ENCODE data around the gene CSTF3. TPM values are rescaled to one million over a fixed set of nuclear protein-coding genes. Genes with fewer than 3 reads are reported as not detected.
A peak's percentile ranks its signal among the peaks of the same experiment; 100 is the strongest.

CSTF3 gene
- total RNA-seq, 1 donor from 2014 or later: 47.5 TPM

DNA sequence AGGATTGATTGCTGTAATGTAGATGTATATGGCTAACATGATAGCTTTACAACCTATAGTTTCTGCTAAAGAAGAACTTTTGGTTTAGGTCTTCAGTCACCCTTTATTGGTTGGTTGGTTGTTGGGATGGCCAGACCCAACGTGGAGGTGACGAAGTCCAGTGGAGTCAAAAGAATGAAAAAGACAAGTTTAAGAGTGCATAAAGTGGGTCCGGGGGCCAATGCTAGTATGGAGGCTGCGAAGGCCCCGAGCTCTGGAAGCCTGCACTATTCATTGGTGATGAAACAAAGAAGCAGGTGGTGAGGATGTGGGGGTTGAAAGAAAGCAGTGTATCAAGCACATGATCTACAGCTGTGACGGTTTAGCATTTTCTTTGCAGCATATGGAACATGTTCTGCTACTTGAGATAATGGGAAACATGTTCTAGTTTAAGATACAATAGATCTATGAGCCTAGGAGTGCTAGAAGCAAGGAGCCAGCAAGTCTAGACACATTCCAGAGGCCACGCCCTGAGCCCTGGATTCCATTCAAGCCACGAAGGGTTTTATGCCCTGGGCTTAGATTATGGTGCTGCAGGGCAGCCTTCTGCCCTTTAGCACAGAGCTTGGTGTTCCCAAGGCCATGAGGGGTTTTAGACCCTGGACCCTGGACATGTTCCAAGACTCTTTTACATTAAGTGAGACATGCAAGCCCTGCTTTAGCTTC, 115.6 kb downstream of the CSTF3 start:
- H3K79me2 ChIP-seq (ENCODE audit: insufficient read depth, low read length): peaks cover 14% of the 10 kb centered on the region
- no peaks in the 10 kb centered on the region for H3K9me3 ChIP-seq (ENCODE audit: insufficient read depth, low read depth, low read length)
- no peak overlapping the region for H3K4me2 ChIP-seq (ENCODE audit: low read length)
- H3K9me3 Mint-ChIP-seq (ENCODE audit: unreplicated experiment): peaks cover 5% of the 10 kb centered on the region
- H3K4me1 ChIP-seq (ENCODE audit: insufficient read depth, low read length): peaks cover 17% of the 10 kb centered on the region
- no peak overlapping the region for H3K27ac Mint-ChIP-seq (ENCODE audit: unreplicated experiment)
- no peak overlapping the region for H2AFZ ChIP-seq (ENCODE audit: low read depth, low read length)
- peaks cover 25% of the 10 kb centered on the region for H3K36me3 Mint-ChIP-seq (ENCODE audit: low read depth, unreplicated experiment)
- no peak overlapping the region for H3K4me3 Mint-ChIP-seq (ENCODE audit: unreplicated experiment)
- H3K27me3 Mint-ChIP-seq (ENCODE audit: low read depth, unreplicated experiment): no peaks in the 10 kb centered on the region
- no peak for TF ChIP-seq EZH2 (IDR thresholded peaks at IDR 0.05; ENCODE audit: insufficient read depth, low read length)
- TF ChIP-seq, protein P1, sequence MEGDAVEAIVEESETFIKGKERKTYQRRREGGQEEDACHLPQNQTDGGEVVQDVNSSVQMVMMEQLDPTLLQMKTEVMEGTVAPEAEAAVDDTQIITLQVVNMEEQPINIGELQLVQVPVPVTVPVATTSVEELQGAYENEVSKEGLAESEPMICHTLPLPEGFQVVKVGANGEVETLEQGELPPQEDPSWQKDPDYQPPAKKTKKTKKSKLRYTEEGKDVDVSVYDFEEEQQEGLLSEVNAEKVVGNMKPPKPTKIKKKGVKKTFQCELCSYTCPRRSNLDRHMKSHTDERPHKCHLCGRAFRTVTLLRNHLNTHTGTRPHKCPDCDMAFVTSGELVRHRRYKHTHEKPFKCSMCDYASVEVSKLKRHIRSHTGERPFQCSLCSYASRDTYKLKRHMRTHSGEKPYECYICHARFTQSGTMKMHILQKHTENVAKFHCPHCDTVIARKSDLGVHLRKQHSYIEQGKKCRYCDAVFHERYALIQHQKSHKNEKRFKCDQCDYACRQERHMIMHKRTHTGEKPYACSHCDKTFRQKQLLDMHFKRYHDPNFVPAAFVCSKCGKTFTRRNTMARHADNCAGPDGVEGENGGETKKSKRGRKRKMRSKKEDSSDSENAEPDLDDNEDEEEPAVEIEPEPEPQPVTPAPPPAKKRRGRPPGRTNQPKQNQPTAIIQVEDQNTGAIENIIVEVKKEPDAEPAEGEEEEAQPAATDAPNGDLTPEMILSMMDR (IDR thresholded peaks at IDR 0.05; ENCODE audit: insufficient read depth, low read depth, low read length): no peak
- H3K4me1 Mint-ChIP-seq (ENCODE audit: low read depth, unreplicated experiment): peaks cover 8% of the 10 kb centered on the region
- no peak overlapping the region for H3K9ac ChIP-seq (ENCODE audit: low read length)
- H3K4me3 ChIP-seq (ENCODE audit: insufficient read depth, low read depth, low read length): no peak overlapping the region
- no peaks in the 10 kb centered on the region for H3K27me3 ChIP-seq (ENCODE audit: insufficient read depth, low read length)
- peaks cover 12% of the 10 kb centered on the region for H3K36me3 ChIP-seq (ENCODE audit: insufficient read depth, low read length)
- H4K20me1 ChIP-seq (ENCODE audit: insufficient read depth, low read length): no peaks in the 10 kb centered on the region
- FAIRE-seq: no peak
- DNase-seq (ENCODE audit: low read depth): peak; percentile 56
- H3K27ac ChIP-seq (ENCODE audit: low read depth, low read length): no peak overlapping the region

DNA sequence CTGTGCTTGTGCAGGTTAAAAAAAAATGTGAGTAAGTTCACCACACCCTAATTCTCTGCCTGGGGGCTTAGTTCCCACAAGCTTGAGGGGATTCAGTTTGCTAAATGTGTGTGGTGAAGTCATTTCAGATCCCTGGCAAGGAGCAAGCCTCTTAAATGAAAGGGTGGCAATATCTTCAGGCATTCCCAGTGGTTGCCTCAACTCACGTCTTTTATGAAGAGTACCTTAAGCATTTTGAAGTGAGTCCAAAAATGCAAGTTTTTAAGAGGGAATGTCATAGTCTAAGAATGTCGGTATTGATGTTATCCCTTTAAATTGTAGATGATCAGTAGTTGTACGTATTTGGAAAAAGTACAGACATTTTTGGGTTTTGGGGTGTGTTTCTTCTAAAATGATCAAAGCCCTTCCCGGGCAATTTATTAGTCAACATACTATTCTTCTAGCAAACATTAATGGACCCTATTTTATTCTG, 117.0 kb downstream of the CSTF3 start:
- Histone ChIP-seq H3K9me3 (ENCODE audit: insufficient read depth, low read depth, low read length) (no peaks in the 10 kb centered on the region), H3K4me3 (ENCODE audit: insufficient read depth, low read depth, low read length) (no peak overlapping the region), H3K79me2 (ENCODE audit: insufficient read depth, low read length) (peaks cover 21% of the 10 kb centered on the region), H3K27me3 (ENCODE audit: insufficient read depth, low read length) (no peaks in the 10 kb centered on the region), H2AFZ (ENCODE audit: low read depth, low read length) (no peak overlapping the region), H3K4me1 (ENCODE audit: insufficient read depth, low read length) (peaks cover 23% of the 10 kb centered on the region), H3K9ac (ENCODE audit: low read length) (peak overlapping the region; percentile 44), H3K27ac (ENCODE audit: low read depth, low read length) (peak overlapping the region; percentile 61), H3K4me2 (ENCODE audit: low read length) (peak overlapping the region; percentile 66), H4K20me1 (ENCODE audit: insufficient read depth, low read length) (no peaks in the 10 kb centered on the region), H3K36me3 (ENCODE audit: insufficient read depth, low read length) (peaks cover 12% of the 10 kb centered on the region)
- DNase-seq (ENCODE audit: low read depth): peak; percentile 98
- no peak for TF ChIP-seq EZH2 (IDR thresholded peaks at IDR 0.05; ENCODE audit: insufficient read depth, low read length)
- TF ChIP-seq, protein P1 (IDR thresholded peaks at IDR 0.05; ENCODE audit: insufficient read depth, low read depth, low read length): no peak
- H3K4me3 Mint-ChIP-seq (ENCODE audit: unreplicated experiment): no peak overlapping the region
- no peak overlapping the region for H3K27ac Mint-ChIP-seq (ENCODE audit: unreplicated experiment)
- H3K4me1 Mint-ChIP-seq (ENCODE audit: low read depth, unreplicated experiment): peaks cover 8% of the 10 kb centered on the region
- H3K27me3 Mint-ChIP-seq (ENCODE audit: low read depth, unreplicated experiment): no peaks in the 10 kb centered on the region
- H3K9me3 Mint-ChIP-seq (ENCODE audit: unreplicated experiment): peaks cover 5% of the 10 kb centered on the region
- H3K36me3 Mint-ChIP-seq (ENCODE audit: low read depth, unreplicated experiment): peaks cover 25% of the 10 kb centered on the region
- no peak for FAIRE-seq
